ENCODE data around the gene GAS6.
A peak's percentile ranks its signal among the peaks of the same experiment; 100 is the strongest.
"Not testable (repeated sequence)": the region's sequence is repeated elsewhere in the genome, so short reads cannot be mapped to it uniquely, and the experiment has no call there.

Gene GAS6

DNA sequence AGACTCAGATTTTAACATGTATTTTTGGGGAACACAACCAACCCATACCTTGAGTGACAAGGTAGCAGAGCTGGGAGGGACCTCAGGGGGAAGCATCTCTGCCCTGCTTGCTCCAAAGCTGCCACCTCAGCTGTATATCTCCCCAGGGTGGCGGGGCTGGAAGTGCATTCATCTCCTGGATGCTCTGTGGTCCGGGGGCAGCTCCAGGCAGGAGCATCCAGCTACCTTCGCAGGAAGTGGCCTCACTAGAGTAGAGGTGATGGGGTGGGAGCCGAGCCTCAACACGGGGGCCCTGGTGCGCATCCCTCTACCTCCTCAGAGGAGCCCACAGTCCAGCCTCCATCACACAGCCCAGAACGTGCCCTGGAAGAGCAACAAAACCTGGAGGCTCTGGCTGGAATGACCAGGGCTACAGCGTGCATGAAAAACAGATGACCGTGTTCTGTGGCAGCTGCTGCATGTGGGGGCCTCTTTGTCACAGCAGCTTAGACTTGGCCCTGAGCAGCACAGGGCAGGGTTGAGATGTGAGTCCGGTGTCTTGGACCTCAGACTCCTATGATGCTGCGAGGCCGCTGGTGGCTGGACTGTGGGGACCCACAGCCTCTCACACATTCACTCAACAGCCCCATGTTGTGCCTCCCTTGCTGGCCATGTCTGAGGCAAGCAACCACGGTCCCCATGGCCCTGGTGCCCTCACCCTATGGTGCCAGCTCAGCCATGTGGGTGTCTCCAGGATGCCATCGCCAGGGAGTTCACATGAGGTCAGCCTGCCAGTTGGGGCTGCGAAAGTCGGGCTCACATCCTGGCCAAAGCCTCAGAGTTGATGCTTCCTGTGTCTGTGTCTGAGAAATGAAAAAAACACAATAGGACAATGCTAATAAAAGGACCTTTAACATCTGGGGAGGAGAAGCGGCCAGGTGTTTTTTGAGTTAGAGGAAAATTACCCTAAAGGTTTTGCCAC, 17.1 kb upstream of the GAS6 start:
- H3K27me3 Mint-ChIP-seq, result peaks cover 3% of the 10 kb centered on the region

DNA sequence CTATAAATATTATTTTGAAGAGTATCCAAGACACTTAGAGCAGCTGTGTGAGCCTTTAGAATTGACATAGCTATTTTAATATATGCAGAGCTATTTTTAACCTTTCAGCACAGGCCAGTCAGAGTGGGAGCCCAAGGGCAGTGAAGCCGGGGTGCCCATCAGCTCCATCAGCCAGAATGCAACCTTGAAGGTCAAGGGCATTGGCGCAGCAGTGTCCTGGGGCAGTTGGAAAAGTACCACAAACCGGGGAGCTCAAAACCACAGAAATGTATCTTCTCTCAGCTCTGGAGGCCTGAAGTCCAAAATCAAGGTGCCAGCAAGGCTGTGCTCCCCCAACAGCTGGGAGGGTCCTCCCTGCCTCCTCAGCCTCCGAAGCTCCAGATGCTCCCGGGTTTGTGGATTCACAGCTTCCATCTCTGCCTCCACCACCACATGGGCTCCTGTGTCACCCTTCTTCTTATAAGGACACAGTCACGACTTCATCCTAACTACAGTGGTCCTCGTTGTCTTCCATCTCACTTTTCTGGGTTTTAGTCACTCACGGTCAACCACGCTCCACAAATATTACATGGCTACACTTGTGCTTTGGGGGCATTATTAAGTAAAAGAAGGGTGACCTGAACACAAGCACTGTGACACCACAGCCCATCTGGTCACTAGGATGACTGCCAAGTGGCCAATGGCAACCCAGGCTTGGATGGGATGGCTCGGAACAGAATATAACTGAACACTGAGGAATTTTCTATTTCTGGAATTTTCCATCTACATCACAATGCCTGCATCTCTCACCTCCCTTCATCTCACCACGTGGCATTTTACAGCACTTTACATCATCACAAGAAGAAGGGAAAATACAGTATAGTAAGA, 15.9 kb upstream of the GAS6 start:
- Mint-ChIP-seq H3K27ac (no peak overlapping the region), H3K27me3 (peaks cover 4% of the 10 kb centered on the region), H3K4me1 (peaks cover 42% of the 10 kb centered on the region), H3K4me3 (no peak overlapping the region), H3K9me3 (peaks cover 0 to 7% of the 10 kb centered on the region in 2 donors)
- DNase-seq, result no peak
- ATAC-seq, result no peak

More for the DNA sequence above, 17.1 kb upstream of the GAS6 start:
- Mint-ChIP-seq H3K27ac (no peak overlapping the region), H3K4me1 (peaks cover 38% of the 10 kb centered on the region), H3K9me3 (peaks cover 0 to 2% of the 10 kb centered on the region in 2 donors), H3K4me3 (no peak overlapping the region)
- DNase-seq, result no peak
- peak; percentile 66 for ATAC-seq

DNA sequence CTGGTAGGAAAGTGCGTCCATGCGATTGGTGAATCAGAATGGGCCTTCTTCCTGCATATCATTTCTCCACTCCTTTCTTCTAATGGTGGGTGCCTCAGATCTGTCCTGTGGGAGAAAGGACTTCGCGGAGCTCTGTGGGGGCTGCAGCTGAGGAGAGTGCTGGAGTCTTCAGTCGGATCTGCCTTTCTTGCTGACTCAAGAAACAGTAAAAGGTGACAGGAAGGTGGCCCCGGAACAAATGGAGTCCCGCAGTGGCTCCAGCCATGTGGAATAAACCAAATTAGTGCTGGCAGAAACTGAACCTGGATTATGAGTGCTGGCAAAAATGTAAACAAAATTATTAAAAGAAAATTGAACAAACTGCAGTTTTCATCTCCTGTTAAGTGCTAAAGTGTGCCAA, 15.1 kb upstream of the GAS6 start:
- Mint-ChIP-seq H3K4me3 (no peak overlapping the region), H3K9me3 (peaks cover 0 to 7% of the 10 kb centered on the region in 2 donors), H3K4me1 (peaks cover 42% of the 10 kb centered on the region), H3K27me3 (peaks cover 11% of the 10 kb centered on the region), H3K27ac (no peak overlapping the region)
- ATAC-seq (no peak), DNase-seq (no peak)

DNA sequence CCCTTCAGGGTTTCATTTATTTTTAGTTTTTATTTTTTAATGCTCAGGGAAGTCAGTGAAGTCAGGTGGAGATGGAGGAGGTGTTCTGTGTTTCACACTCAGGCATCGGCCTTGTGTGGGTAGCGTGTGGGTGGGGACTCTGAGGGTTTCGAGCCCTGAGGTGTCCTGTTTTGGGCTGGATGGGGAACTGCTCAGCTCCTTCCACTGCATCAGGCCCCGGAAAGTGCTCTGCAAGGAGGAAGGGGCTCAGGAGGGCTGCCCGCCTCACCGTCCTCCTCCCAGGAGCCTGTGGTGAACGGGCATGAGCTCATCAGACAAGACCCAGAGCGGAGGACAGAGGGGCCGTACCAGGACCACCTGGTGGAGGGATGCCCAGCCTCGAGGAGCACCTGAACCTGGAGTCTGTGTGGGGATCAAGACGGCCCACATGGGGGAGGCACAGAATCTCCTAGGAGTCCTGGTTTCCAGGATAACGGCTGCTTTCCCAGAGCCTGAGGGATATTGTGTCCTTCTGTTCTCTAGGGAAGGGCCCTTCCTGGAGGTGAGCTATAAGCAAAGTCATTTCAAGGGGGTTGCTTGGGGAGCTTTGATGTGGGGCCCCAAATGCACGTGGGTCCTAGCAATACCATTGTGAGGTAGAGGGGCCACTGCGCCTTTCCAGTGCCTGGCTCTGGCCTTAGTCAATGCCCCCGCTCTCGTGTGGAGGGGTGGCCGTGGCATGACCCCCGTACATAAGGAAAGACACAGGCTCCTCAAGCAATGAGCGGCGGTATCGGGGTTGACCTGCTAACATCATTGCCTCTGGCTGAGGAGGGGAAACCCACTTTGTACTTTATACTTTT, 13.5 kb upstream of the GAS6 start:
- Mint-ChIP-seq H3K4me3 (no peak overlapping the region), H3K9me3 (peaks cover 0 to 7% of the 10 kb centered on the region in 2 donors), H3K27ac (no peak overlapping the region), H3K27me3 (peaks cover 28% of the 10 kb centered on the region), H3K4me1 (peaks cover 36% of the 10 kb centered on the region)
- DNase-seq (no peak), ATAC-seq (no peak)

DNA sequence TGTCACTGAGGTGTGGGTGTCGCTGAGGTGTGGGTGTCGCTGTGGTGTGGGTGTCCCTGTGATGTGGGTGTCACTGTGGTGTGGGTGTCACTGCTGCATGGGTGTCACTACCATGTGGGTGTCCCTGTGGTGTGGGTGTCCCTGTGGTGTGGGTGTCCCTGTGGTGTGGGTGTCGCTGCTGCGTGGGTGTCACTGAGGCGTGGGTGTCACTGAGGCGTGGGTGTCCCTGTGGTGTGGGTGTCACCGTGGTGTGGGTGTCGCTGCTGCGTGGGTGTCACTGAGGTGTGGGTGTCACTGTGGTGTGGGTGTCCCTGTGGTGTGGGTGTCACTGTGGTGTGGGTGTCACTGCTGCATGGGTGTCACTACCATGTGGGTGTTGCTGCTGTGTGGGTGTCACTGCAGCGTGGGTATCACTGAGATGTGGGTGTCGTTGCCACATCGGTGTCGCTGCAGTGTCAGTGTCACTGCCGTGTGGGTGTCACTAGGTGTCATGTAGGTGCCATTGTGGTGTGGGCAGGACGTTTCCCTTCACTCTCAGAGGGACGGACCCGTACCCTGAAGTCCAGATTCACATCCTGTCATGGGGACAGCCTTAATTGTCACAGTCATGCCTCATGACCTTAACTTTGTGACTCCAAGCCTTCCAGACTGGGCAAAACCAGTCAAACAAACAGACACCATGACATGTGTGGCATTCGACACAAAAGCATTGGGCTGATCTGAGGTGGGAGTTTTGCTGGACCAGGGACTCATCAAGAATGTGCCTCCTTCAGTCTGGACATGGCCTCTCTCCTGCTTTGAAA, 12.7 kb upstream of the GAS6 start:
- H3K9me3 Mint-ChIP-seq, result peaks cover 0 to 7% of the 10 kb centered on the region in 2 donors
- DNase-seq (no peak), ATAC-seq (no peak)
- no peak overlapping the region for H3K27ac Mint-ChIP-seq
- no peak overlapping the region for H3K4me3 Mint-ChIP-seq
- peaks cover 36% of the 10 kb centered on the region for H3K27me3 Mint-ChIP-seq
- H3K4me1 Mint-ChIP-seq, result peaks cover 28% of the 10 kb centered on the region

DNA sequence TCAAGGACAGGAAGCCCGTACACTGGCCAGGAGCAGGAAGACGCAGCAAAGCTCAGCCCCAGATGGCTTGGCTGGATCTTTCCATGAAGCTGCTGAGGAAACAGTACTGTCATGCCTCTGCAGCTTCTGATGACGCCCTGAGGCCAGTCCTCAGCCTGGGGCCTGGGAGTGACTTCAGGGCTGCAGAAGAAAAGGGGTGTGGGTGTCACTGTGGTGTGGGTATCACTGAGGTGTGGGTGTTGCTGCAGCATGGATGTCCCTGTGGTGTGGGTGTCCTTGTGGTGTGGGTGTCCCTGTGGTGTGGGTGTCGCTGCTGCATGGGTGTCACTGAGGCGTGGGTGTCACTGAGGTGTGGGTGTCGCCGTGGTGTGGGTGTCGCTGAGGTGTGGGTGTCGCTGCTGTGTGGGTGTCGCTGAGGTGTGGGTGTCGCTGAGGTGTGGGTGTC, 12.0 kb upstream of the GAS6 start:
- no peak for ATAC-seq
- H3K4me3 Mint-ChIP-seq, result peak overlapping the region in 1 of 2 donors; percentile 44

DNA sequence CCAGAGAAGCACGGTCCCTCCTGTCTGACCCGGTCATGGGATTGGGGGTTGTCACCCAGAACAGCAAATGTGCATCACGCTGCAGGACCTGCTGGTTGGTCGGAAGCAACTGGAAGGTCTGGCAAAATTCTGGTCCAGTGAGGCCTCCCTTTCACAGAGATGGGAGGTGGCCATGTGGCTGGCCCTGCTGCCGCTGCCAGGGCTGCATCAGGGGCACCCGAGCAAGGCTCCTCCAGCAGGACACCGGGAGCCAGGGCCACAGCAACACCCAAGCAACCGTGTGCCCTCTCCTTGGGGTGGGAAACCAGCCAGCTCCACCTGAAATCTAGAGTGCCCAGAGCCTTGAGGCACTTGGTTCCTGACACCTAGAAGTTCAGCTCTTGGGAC, 11.5 kb upstream of the GAS6 start:
- Mint-ChIP-seq H3K4me3 (no peak overlapping the region), H3K9me3 (peaks cover 0 to 7% of the 10 kb centered on the region in 2 donors), H3K27ac (peak overlapping the region in 1 of 2 donors; percentile 88), H3K4me1 (peaks cover 17% of the 10 kb centered on the region), H3K27me3 (peaks cover 45% of the 10 kb centered on the region)
- ATAC-seq (no peak), DNase-seq (no peak)

More for the DNA sequence above, 12.0 kb upstream of the GAS6 start:
- Mint-ChIP-seq H3K4me1 (peaks cover 21% of the 10 kb centered on the region), H3K27me3 (peaks cover 43% of the 10 kb centered on the region), H3K9me3 (peaks cover 0 to 7% of the 10 kb centered on the region in 2 donors), H3K27ac (peak overlapping the region in 1 of 2 donors; percentile 88)
- no peak for DNase-seq

DNA sequence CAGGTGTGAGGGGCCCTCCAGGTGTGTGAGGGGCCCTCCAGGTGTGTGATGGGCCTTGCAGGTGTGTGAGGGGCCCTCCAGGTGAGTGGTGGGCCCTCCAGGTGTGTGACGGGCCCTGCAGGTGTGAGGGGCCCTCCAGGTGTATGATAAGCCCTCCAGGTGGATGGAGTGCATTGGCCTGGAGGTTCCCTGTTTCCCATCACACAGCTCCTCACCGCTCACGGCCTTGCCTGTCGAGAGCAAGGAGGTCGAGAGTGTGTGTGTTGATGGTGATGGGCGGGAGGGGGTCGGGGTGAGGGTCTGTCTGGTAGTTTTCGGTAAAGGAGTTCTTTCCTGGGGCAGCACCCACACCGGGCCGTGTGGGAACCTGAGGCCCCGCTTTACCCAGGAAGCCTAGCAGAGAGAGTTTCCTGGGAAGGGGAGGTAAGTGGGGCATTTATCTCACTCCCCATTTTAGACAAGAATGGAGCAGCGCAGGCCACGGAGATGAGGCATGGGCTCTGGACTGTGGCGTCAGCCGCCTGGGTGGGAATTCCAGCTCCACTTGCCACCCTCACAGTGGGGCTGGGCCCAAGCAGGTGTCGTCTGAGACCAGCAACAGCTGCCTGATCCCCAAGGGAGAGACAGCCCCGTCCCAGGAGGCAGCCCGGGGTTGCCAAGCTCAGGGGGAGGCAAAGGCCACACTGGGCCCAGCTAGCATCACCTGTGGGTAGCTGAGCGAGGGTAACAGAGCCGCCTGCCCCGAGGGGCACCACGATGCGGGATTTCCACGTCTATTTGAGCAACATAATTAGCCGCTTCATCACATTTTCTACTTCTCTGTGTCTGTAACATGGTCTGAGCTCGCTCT, 10.9 kb upstream of the GAS6 start:
- peaks cover 48% of the 10 kb centered on the region for H3K27me3 Mint-ChIP-seq
- H3K4me1 Mint-ChIP-seq, result peaks cover 17% of the 10 kb centered on the region
- H3K9me3 Mint-ChIP-seq, result peaks cover 0 to 7% of the 10 kb centered on the region in 2 donors
- H3K27ac Mint-ChIP-seq, result peak overlapping the region in 1 of 2 donors; percentile 12
- ATAC-seq (no peak), DNase-seq (no peak)
- H3K4me3 Mint-ChIP-seq, result no peak overlapping the region

DNA sequence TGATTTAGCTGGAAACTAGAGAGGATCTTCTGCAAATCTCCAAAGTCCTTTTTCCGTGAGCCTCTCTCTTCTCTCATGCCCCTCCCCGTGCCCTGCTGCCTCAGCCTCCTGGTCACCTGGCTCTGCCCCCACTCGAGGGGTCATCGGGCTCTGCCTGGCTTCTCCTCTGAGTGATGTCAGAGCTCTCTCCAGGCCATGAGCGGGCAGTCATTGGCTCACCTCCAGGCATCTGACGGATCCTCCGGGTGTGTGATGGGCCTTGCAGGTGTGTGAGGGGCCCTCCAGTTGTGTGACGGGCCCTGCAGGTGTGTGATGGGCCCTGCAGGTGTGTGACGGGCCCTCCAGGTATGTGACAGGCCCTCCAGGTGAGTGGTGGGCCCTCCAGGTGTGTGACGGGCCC, 10.3 kb upstream of the GAS6 start:
- Mint-ChIP-seq H3K4me3 (no peak overlapping the region), H3K27me3 (peaks cover 53% of the 10 kb centered on the region), H3K27ac (no peak overlapping the region), H3K4me1 (peaks cover 17% of the 10 kb centered on the region), H3K9me3 (peaks cover 0 to 7% of the 10 kb centered on the region in 2 donors)
- ATAC-seq (no peak), DNase-seq (no peak)

DNA sequence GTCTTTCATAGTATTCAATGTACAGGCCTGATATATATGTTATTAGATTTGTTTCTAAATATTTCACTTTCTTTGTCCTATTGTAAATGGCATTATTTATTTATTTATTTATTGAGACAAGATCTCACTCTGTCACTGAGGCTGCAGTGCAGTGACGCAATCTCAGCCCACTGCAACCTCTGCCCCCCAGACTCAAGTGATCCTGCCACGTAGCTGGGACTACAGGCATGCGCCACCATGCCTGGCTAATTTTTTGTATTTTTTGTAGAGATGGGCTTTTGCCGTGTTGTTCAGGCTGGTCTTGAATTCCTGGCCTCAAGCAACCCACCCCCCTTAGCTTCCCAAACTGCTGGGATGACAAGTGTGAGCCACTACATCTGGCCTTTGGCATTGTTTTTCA, 5.4 kb upstream of the GAS6 start:
- ATAC-seq, result no peak
- Mint-ChIP-seq H3K27me3 (peaks cover 75% of the 10 kb centered on the region), H3K4me1 (peaks cover 10% of the 10 kb centered on the region), H3K27ac (peak overlapping the region in 1 of 2 donors; percentile 3), H3K4me3 (no peak overlapping the region), H3K9me3 (no peaks in the 10 kb centered on the region)
- DNase-seq, result no peak

DNA sequence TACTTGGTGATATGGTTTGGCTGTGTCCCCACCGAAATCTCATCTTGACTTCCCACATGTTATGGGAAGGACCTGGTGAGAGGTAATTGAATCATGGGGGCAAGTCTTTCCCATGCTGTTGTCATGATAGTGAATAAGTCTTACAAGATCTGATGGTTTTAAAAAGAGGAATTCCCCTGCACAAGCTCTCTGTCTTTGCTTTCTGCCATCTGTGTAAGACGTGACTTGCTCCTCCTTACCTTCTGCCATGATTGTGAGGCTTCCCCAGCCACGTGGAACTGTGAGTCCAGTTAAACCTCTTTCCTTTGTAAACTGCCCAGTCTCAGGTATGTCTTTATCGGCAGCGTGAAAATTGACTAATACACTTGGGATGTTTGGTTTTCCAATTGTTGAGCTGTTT, 4.0 kb upstream of the GAS6 start:
- DNase-seq, H3K9me3 Mint-ChIP-seq, H3K4me3 Mint-ChIP-seq, ATAC-seq: not testable (repeated sequence)
- Mint-ChIP-seq H3K27ac (peak overlapping the region in 1 of 2 donors; percentile 56), H3K27me3 (peaks cover 73% of the 10 kb centered on the region), H3K4me1 (peaks cover 18% of the 10 kb centered on the region)

DNA sequence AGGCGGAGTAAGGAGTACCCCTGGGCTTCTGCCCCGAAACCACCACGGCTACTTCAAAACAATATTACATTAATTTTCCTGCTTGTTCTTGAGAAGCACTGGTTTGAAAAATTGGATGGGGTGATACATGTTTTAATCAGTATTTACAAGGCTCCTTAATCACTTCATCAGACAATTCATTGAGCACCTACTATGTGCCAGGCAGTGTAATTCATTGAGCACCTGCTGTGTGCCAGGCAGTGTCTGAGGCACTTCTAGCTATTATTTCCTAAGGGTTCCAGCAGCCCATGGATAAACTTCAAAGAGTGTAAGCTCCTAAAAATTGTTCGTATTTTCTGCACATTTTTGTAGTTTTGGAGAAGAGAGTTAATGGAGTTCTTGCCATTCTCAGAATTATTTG, 1.6 kb upstream of the GAS6 start:
- peaks cover 70% of the 10 kb centered on the region for H3K27me3 Mint-ChIP-seq
- no peak overlapping the region for H3K27ac Mint-ChIP-seq
- H3K4me3 Mint-ChIP-seq, result no peak overlapping the region
- ATAC-seq, result no peak
- no peaks in the 10 kb centered on the region for H3K9me3 Mint-ChIP-seq
- H3K4me1 Mint-ChIP-seq, result peaks cover 27% of the 10 kb centered on the region
- DNase-seq, result no peak

DNA sequence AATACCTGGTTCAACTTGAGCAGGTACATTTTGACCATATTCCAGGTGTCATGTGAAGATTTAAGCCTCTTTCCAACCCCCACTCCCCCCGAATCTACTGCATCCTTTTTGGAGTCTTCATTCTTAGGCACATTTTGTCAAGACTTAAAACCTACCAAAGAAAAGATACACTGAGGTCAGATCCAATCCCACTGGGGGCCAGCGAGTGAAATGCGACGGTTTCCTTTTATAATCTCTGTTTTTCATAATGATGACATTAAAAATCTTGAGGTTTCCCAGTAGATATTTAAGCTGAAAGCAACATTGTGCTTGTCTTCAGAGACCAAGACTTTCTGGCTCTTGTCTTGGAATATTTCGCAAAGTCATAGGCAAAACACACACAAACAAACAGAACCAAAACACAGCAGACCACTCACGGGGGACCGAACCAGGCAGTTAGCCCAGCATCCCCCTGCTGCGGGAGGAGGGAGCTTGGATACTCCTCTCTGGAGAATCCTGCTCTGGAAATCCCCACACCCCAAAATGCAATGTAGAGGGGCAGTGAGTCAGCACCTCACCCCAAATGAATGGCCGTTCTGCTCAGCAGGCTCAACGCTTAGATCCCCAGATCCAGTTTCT, 506 bp upstream of the GAS6 start:
- no peak overlapping the region for H3K27ac Mint-ChIP-seq
- DNase-seq (no peak), ATAC-seq (no peak)
- H3K27me3 Mint-ChIP-seq, result peaks cover 62% of the 10 kb centered on the region
- peaks cover 27% of the 10 kb centered on the region for H3K4me1 Mint-ChIP-seq
- H3K9me3 Mint-ChIP-seq, result peaks cover 2 to 3% of the 10 kb centered on the region in 2 donors
- peak overlapping the region; percentile 68 to 71 for H3K4me3 Mint-ChIP-seq

Measured in stimulated activated naive CD8-positive, alpha-beta T cell treated with anti-CD3 and anti-CD28 coated beads, Interleukin-15, amount 100 ng/mL, for 72 hours (primary cell).